Islet of Langerhans (tissue), 1 donor: ENCODE data around the gene NFE2L2.
"Not testable (repeated sequence)": the region's sequence is repeated elsewhere in the genome, so short reads cannot be mapped to it uniquely, and the experiment has no call there.

Experiments
- FAIRE-seq: peaks from one replicate; lab custom pipeline; 2011; peaks lifted over from hg19 to GRCh38; lab: Jason Lieb, UNC

The NFE2L2 gene

GRCh38 chr2:177279847-177280246 is 15.3 kb upstream of the NFE2L2 start:
- FAIRE-seq: no peak

GRCh38 chr2:177275743-177276055 is 11.2 kb upstream of the NFE2L2 start:
- FAIRE-seq: no peak

- no peak for FAIRE-seq
Observed at GRCh38 chr2:177275040-177275742, 10.7 kb upstream of the NFE2L2 start.

GRCh38 chr2:177273408-177273807 is 8.9 kb upstream of the NFE2L2 start:
- no peak for FAIRE-seq

- FAIRE-seq: no peak
Observed at GRCh38 chr2:177272765-177273164, 8.2 kb upstream of the NFE2L2 start.

GRCh38 chr2:177271981-177272666 is 7.6 kb upstream of the NFE2L2 start:
- no peak for FAIRE-seq

GRCh38 chr2:177270531-177270930 is 6.0 kb upstream of the NFE2L2 start:
- no peak for FAIRE-seq

- FAIRE-seq: no peak
Observed at GRCh38 chr2:177268901-177269300, 4.4 kb upstream of the NFE2L2 start.

- no peak for FAIRE-seq
Observed at GRCh38 chr2:177268187-177268871, 3.8 kb upstream of the NFE2L2 start.

GRCh38 chr2:177266955-177267354 is 2.4 kb upstream of the NFE2L2 start:
- not testable (repeated sequence) for FAIRE-seq

- peak; percentile 88 for FAIRE-seq
Observed at GRCh38 chr2:177265824-177266817, 1.6 kb upstream of the NFE2L2 start.

GRCh38 chr2:177264209-177264692 is 276 bp downstream of the NFE2L2 start:
- no peak for FAIRE-seq

GRCh38 chr2:177263451-177264208 is 897 bp downstream of the NFE2L2 start:
- FAIRE-seq: peak; percentile 51

GRCh38 chr2:177262958-177263450 is 1.5 kb downstream of the NFE2L2 start:
- FAIRE-seq: peak; percentile 24

GRCh38 chr2:177262092-177262491 is 2.4 kb downstream of the NFE2L2 start:
- no peak for FAIRE-seq

GRCh38 chr2:177261116-177262060 is 3.1 kb downstream of the NFE2L2 start:
- no peak for FAIRE-seq

- FAIRE-seq: no peak
Observed at GRCh38 chr2:177260379-177260778, 4.1 kb downstream of the NFE2L2 start.

- FAIRE-seq: no peak
Observed at GRCh38 chr2:177258059-177258458, 6.5 kb downstream of the NFE2L2 start.

GRCh38 chr2:177257471-177257870 is 7.1 kb downstream of the NFE2L2 start:
- no peak for FAIRE-seq

- FAIRE-seq: no peak
Observed at GRCh38 chr2:177256695-177257094, 7.8 kb downstream of the NFE2L2 start.
